Activated CD4-positive, CD25-positive, alpha-beta regulatory T cell treated with anti-CD3 and anti-CD28 coated beads, Interleukin-2, amount 50 U/mL, for 24 hours (primary cell): ENCODE results near the gene ZNF318.
"Not testable (repeated sequence)": the region's sequence is repeated elsewhere in the genome, so short reads cannot be mapped to it uniquely, and the experiment has no call there.

ENCODE experiments used
- ATAC-seq, 2 donors: fragments of 150-1000 bp; cut with Tn5 transposase; one replicate each; pipeline ENCODE4 v1.10.0; 2021; ENCODE audit warnings: mild to moderate bottlenecking in 1 of 2, moderate library complexity in 1 of 2

The ZNF318 gene

GRCh38 chr6:43369174-43370002, at the start of gene ZNF318:
Gene ZNF318, minus strand, starts transcription at chr6:43369647. Its CDS starts 282 bp downstream, at chr6:43369365.
- peak; percentile 96 for ATAC-seq

- ATAC-seq = no peak
Observed at GRCh38 chr6:43416935-43417334, 47.5 kb upstream of the ZNF318 start.

- not testable (repeated sequence) for ATAC-seq
Observed at GRCh38 chr6:43415275-43415674, 45.8 kb upstream of the ZNF318 start.

- no peak for ATAC-seq
Observed at GRCh38 chr6:43413002-43413401, 43.6 kb upstream of the ZNF318 start.

GRCh38 chr6:43412541-43412940, 43.1 kb upstream of the ZNF318 start:
- no peak for ATAC-seq

- not testable (repeated sequence) for ATAC-seq
Observed at GRCh38 chr6:43410776-43411175, 41.3 kb upstream of the ZNF318 start.

- no peak for ATAC-seq
Observed at GRCh38 chr6:43408259-43408658, 38.8 kb upstream of the ZNF318 start.

GRCh38 chr6:43407296-43407695, 37.8 kb upstream of the ZNF318 start:
- ATAC-seq = no peak

GRCh38 chr6:43405354-43405753, 35.9 kb upstream of the ZNF318 start:
- no peak for ATAC-seq

GRCh38 chr6:43402820-43403219, 33.4 kb upstream of the ZNF318 start:
- ATAC-seq = no peak

- no peak for ATAC-seq
Observed at GRCh38 chr6:43401730-43402129, 32.3 kb upstream of the ZNF318 start.

GRCh38 chr6:43399932-43400487, 30.6 kb upstream of the ZNF318 start:
- ATAC-seq = no peak

- ATAC-seq = no peak
Observed at GRCh38 chr6:43396408-43397149, 27.1 kb upstream of the ZNF318 start.

- ATAC-seq = no peak
Observed at GRCh38 chr6:43395776-43396175, 26.3 kb upstream of the ZNF318 start.

GRCh38 chr6:43394982-43395381, 25.5 kb upstream of the ZNF318 start:
- ATAC-seq = no peak

GRCh38 chr6:43393602-43394001, 24.2 kb upstream of the ZNF318 start:
- no peak for ATAC-seq

- ATAC-seq = not testable (repeated sequence)
Observed at GRCh38 chr6:43393133-43393532, 23.7 kb upstream of the ZNF318 start.

- peak in 1 of 2 donors; percentile 49 for ATAC-seq
Observed at GRCh38 chr6:43391440-43392031, 22.1 kb upstream of the ZNF318 start.

- ATAC-seq = not testable (repeated sequence)
Observed at GRCh38 chr6:43390753-43391439, 21.4 kb upstream of the ZNF318 start.

GRCh38 chr6:43389730-43390295, 20.4 kb upstream of the ZNF318 start:
- ATAC-seq = no peak

GRCh38 chr6:43386492-43386891, 17.0 kb upstream of the ZNF318 start:
- no peak for ATAC-seq

GRCh38 chr6:43383021-43383667, 13.7 kb upstream of the ZNF318 start:
- no peak for ATAC-seq
